HG03139 (cell line): Measurements from ENCODE around the gene SLIT1.

ENCODE experiments used
- ATAC-seq: cut with Tn5 transposase; IDR thresholded peaks from one replicate; pipeline ENCODE4 v1.9.1; 2021; ENCODE audit not compliant: unreplicated experiment

SLIT1 gene

GRCh38 chr10:97173036-97173435, 12.7 kb downstream of the SLIT1 start:
- ATAC-seq = no peak

GRCh38 chr10:97171001-97171400, 14.8 kb downstream of the SLIT1 start:
- ATAC-seq = no peak

GRCh38 chr10:97169911-97170693, 15.7 kb downstream of the SLIT1 start:
- no peak for ATAC-seq

GRCh38 chr10:97169063-97169462, 16.7 kb downstream of the SLIT1 start:
- ATAC-seq = no peak

GRCh38 chr10:97168645-97169044, 17.1 kb downstream of the SLIT1 start:
- ATAC-seq = no peak

GRCh38 chr10:97165499-97165898, 20.3 kb downstream of the SLIT1 start:
- ATAC-seq = no peak

- ATAC-seq = no peak
Measured at GRCh38 chr10:97163781-97164501, 21.8 kb downstream of the SLIT1 start.

GRCh38 chr10:97163181-97163580, 22.6 kb downstream of the SLIT1 start:
- no peak for ATAC-seq

GRCh38 chr10:97159646-97160305, 26.0 kb downstream of the SLIT1 start:
- ATAC-seq = no peak

- ATAC-seq = no peak
Measured at GRCh38 chr10:97157578-97158095, 28.1 kb downstream of the SLIT1 start.

GRCh38 chr10:97154781-97155180, 31.0 kb downstream of the SLIT1 start:
- no peak for ATAC-seq

GRCh38 chr10:97154162-97154561, 31.6 kb downstream of the SLIT1 start:
- ATAC-seq = no peak

- no peak for ATAC-seq
Measured at GRCh38 chr10:97153270-97153850, 32.4 kb downstream of the SLIT1 start.

GRCh38 chr10:97151307-97151914, 34.3 kb downstream of the SLIT1 start:
- no peak for ATAC-seq

GRCh38 chr10:97150616-97151015, 35.1 kb downstream of the SLIT1 start:
- no peak for ATAC-seq

- ATAC-seq = no peak
Measured at GRCh38 chr10:97150013-97150595, 35.7 kb downstream of the SLIT1 start.

GRCh38 chr10:97149079-97149531, 36.7 kb downstream of the SLIT1 start:
- ATAC-seq = no peak

- no peak for ATAC-seq
Measured at GRCh38 chr10:97144297-97144696, 41.5 kb downstream of the SLIT1 start.

GRCh38 chr10:97142834-97143233, 42.9 kb downstream of the SLIT1 start:
- ATAC-seq = no peak
